HG02571 (cell line): ENCODE data around the gene HECW1.

Experiments used
- ATAC-seq: cut with Tn5 transposase; IDR thresholded peaks from one replicate; pipeline ENCODE4 v1.9.1; 2021; ENCODE audit warnings: mild to moderate bottlenecking, moderate library complexity; ENCODE audit not compliant: unreplicated experiment

HECW1 gene

DNA sequence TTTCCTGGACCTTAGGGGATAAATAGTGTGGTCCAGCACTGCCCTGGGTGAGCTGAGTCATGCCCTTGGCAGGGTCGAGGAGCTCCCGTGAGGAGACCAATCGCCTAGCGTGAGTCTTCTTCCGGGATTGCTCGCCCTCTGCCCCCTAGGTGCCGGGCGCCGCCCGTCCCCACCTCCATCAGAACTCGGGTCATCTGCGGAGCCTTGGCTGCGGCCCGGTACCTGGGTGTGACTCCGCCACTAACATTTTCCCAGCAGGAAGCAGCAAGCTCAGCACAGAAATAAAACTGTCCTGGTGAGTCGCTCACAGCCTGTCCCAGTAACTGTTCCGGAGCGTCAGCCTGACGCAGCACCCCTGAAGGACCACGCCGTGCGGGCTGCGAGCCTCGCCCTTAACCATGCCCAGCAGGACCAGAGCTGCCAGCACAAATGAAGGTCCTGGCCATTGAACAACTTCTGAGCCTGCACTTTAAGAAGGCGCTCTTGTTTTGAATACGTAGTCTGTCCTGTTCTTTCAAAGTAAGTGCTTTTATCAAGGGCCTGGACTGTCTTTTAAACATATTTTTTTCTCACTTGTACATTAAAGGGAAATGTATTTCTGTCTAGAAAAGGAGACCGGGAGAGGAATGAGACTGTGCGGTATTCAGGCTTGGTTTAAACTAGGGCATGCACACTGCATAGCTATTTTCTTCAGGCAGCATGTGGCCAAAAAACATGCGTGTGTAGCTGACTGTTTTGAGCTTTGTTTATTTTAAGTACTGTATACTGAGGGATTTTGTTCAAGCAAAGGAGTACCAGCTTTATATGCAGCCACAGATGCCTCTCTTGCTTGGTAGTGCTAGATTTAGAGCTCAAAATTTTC is 136.7 kb downstream of the HECW1 start:
- no peak for ATAC-seq

DNA sequence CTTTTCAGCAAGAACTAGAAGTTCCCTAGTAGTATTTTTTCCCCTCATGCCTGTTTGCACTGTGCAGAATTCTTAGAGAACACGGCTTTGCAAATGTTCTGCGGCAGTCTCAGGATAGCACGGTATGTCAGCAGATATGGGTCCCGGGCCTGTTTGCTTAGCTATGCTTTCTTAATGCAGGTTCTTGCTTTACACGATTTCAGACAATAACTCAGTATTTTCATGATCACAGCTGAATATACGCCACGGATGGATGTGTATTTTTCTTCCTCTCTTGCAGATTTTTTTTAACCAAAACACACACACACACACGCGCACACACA is 137.3 kb downstream of the HECW1 start:
- no peak for ATAC-seq

DNA sequence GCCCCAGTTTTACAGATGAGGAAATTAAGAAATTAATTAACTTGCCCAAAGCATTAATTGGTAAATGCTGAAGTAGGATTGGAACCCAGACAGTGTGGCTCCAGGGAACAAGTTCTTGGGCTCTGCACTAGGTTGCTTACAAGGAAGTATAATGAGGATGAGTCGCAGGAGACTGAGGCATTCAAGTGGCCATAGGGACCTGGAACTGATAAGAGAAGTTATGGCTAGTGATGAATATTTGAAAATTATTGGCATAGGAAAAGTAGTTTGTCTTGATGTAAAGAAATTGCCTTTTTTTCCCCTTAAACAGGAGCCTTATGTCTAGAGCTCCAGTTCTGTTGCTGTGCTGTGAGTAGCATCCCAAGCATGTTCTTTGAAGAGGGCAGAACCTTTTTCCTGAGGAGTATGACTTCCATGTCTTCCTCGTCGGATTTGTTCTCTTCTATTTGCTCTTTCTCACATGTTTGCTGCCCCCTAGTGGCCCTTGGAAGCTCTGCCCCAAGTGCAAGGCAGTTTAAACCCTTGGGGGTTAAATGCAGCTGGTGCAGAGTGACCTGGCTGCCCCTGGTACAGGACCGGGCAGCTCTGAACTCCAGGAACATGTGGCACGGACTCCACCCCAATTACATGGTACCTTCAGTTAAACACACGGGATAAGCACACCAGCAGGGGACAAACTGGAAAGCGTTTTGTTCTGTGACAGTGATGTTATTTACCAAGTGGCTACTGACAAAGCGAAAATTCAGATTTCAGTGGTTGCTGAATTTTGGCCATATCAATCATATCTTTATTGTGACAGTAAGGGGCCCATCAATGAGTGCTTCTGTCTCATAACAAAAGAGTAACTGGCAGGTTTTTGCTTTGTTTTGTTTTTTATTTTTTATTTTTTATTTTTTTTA is 148.8 kb downstream of the HECW1 start:
- no peak for ATAC-seq

DNA sequence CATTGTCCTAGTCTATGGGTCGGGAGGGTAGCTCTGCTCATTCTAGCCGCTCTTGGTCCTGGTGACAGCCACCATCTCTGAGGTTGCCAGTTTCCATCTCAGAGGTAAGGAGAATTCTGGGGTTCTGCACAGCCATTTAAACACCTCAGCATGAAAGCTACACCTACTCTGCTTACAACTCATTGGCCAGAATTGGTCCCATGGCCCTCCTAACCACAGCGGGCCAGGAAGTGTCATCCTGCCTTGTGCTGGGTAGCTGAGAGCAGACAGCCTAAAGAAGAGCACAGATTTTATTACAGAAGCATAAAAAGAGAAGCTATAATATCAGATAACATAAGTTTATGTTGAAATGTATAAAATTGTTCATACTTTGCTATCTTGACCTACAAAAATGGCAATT is 152.7 kb downstream of the HECW1 start:
- ATAC-seq, result no peak

DNA sequence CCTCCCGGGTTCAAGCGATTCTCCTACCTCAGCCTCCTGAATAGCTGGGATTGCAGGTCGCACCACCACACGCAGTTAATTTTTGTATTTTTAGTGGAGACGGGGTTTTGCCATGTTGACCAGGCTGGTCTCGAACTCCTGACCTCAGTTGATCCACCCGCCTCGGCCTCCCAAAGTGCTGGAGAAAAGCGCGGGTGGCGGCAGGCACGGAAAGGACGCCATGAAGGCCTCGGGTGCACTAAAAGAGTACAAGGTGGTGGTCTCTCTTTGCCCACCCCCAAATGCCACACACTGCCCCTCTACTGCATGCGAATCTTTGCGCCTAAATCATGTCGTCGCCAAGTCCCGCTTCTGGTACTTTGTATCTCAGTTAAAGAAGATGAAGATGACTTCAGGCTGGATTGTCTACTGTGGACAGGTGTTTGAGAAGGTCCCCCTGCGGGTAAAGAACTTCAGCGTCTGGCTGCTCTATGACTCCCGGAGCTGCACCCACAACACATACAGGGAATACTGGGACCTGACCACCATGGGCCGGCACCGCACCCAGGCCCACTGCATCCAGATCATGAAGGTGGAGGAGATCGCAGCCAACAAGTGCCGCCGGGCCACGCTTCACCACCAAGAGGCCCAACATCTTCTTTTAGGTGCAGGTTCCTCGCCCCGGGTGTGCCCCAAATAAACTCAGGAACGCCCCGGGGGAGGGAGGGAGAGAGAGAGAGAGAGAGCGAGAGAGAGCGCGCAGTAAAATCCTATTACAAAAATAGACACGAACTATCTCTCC is 161.7 kb downstream of the HECW1 start:
- ATAC-seq, result no peak

DNA sequence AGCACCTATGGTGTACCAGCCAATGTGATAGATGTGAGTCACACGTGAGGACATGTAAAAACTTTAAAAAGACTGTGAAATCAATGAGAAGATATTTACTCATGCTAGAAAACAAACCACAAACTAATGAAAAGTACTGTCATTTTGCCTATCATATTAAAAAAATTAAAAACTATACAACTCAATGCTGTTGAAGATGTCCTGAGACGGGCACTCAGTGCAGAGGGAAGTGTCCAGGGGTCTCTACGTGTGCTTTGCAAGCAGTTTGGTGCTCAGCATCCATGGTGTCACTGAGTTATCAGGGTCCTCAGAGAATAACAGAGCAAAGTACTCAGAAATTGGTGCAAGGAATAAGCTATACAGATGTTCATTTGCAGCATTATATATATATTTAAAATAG is 162.3 kb downstream of the HECW1 start:
- no peak for ATAC-seq

DNA sequence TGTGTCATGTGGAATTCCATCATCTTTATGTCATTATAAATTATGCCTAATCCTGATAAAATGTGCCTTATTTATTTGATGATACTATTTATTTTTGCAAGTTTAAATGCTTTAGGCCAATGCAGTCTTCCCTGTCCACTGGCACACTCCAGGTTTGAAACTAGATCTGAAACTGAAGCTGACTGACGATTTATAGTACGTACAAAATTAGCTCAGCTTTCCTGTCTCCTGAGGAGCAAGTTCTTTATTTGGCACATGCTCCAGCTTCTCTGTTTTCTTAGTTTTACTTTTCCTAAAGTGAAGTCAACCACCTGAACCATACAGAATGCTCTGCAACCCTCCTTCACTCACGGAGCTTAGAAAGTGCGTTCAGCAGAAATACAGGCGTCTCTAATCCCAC is 164.1 kb downstream of the HECW1 start:
- no peak for ATAC-seq

DNA sequence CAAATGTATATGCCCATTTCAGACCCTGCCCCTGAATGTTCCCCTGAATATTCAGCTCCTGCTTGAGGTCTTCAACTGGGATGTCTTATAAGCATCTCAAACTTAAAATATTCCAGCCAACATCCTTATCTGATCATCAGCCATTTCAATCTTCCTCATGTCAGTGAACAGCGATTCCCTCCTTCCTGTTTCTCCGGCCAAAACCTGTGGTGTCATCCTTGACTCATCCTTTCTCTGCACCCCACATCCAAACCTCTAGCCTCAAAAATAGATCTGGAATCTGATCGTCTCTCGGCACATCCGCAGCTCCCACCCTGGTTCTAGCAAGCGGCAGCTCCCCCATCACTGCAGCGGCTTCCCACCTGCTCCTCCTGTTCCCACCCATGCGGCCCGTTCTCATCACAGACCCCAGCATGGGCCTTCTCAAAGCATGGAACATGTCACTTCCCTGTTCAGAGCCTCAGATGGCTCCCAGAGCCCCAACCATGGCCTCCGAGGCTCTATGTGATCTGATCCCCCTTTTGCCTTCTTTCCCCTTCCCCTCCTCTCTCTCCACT is 165.7 kb downstream of the HECW1 start:
- ATAC-seq, result no peak

DNA sequence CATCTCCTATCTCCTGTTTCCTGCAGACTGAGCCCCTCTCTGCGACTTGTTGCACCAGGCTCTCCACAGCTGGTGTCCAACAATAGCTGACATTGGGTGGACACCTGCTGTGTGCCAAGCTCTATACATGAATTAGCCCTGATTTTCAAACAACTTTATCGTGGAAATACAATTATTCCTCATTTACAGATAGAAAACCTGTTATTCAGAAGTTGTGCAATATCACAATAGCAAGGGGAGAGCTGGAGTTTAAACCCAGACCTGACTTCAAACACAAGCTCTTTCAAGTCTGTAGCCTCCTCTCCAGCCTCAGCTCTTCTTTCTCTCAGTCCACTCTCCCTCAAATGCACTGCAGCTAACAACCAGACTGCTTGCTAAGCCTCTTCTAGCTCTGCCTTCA is 168.8 kb downstream of the HECW1 start:
- ATAC-seq, result no peak

DNA sequence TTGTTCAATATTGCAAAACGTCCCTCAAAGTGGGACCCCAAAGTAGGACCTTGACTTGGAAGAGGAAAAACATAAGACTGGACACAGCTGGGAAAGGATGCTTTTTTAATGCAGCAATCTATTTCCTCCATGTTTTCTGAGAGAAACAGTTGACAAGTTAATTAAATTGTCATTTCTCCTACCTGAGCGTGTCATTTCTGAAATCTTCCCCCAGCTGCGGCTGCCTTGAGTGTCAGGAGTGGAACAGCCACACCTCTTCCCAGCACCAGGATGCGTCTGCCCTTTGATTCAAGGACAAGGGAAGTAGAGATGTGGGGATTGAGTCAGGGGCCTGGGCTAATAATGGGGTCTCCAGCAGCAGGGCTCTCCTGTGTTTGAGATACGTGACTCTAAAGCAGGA is 171.3 kb downstream of the HECW1 start:
- ATAC-seq, result no peak

DNA sequence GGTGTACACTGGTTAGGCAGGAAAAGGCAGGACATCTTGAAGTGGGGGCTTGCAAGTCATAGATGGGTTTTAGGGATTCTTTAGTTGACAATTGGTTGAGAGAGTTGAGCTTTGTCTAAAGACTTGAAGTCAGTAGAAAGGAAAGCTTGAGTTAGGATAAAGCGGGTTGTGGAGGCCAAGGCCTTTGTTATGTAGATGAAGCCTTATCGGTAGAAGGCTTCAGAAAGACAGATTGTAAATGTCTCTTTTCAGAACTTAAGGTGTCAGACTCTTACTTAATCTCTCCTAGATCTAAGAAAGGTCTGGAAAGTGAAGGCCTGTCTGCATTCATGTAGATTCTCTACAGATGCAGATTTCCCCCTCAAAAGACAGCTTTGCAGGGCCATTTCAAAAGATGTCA is 177.4 kb downstream of the HECW1 start:
- no peak for ATAC-seq

DNA sequence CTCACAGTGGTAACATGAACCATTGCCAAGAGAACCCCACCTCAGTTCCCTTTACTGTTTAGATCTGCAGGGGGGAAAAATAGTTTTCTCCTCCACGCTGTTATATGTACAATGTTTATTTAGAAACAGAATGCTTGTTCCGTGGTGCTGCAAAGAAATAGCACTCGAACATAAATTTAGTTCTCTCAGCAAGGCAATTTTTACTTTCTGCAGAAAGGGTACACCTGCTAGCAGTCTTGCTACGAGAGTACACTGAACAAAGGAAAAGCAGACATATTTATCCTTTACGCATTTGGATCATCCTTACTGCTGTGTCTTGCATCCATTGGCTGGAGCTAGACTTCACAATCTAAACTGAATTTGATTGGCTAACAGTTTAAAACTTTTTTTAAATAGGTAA is 178.5 kb downstream of the HECW1 start:
- no peak for ATAC-seq

DNA sequence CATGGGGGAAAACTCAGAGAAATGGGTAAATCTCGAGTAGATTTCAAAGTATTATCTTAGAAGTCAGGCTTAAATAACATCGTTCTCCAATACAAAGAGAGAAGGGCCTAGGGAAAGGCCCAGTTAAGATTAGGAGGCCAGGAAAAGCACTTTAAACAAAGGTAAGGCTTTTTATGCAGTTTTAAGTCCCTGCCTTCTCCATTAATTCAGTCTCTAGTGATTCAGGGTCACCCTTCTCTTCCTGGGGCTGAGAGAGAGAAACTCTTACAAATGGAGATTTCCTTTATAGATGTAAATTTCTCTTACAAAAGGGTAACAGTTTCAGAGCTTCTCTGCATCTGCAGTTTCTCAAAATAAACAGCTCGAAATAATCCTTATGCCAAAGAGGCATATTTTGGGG is 179.3 kb downstream of the HECW1 start:
- no peak for ATAC-seq

DNA sequence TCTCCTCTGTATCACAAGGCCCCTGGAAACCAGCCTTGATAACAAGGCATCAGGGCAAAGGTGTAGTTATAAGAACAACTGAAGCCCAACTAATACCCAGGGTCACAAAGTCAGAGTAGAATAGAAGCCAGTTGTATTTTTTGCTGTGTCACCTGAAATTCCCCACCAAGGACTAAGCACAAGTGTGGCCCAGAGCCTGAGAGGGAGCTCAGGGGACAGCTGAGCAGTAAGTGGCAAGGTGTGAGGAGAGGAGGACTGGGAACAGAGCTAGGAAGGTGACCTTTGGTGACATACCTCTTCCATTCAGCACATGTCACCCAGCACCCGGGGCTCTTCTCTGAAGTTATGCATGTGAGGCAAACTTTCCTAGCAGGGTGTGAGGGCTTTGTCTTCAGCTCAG is 179.9 kb downstream of the HECW1 start:
- no peak for ATAC-seq

DNA sequence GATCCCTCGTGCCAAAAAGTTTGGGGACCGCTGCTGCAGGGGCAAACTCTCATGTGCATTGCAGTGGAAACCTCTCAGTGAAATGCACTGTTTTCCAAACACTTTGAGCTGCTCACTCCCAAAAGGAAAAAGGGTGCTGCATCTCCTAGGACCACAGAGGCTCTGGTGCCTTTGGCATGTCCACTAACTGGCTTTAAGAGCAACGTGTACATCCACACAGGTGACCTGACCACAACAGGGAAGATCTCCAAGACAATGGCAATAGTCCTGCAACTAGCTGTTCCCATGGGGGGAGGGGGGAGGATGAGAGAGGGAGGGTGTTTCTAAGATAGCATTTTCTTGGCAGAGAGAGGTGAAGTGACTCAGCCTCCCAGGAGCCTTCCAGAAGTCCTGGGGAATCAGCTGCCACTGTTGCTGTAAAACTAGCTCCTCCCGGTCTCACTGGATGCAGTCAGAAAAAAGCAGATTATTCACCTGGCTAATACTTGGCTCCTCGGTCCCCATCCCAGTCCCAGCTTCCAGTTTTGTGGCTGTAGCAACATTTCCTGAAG is 181.7 kb downstream of the HECW1 start:
- ATAC-seq, result no peak

DNA sequence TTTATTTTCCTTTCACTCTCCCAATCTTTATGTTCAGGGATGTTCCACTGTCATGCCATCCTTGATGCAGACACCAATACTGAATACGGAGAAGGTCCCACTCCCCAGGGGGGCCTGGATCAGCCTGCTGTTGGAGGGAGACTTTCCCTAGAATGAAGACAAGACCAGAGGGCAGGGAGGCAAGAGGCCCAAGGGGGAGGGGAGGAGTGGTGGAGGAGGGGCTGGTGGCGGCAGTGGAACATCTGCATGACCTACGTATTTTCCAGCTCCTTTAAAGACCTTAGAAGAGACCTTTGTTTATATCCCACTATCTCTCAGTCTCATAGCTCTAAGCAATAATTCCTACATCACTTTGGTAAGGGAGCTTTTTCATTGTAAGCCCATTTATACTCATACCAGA is 183.0 kb downstream of the HECW1 start:
- ATAC-seq, result no peak

DNA sequence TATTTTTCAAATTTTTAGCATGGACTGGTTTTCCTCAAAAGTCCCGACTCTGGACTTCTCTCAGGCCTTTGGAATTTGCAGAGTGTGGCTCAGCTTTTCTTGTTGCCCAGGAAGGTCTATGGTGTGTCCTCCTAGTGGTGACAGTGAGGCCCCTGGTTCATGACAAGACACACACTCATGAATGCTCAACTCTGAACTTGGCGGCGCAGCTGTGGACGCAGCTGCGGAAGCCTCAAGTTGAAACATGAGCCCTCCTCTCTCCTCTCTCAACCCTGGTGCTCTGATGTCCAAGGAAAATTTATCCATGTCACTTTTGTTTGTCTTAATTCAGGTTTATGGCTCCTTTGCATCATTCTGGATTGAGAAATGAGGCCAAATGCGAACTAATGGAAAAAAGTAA is 183.9 kb downstream of the HECW1 start:
- ATAC-seq, result no peak

DNA sequence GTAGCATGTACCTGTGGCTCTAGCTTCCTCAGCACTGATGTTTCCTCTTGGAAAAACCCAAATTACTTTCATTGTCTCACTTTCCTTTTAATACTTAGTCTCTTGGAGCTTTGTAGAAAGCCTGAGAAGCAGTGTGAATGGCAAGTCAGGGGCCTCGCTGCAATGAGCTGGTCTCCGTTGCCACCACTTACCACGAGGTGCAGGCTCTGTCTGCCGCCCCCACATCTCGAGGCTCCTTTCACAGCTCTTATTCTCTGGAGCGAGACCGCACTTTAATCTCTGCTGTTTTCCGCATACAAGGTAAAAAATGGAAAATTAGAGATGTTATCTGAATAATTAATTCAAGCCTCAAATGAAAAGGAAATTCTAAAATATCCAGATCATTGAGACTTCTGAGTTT is 186.2 kb downstream of the HECW1 start:
- no peak for ATAC-seq

DNA sequence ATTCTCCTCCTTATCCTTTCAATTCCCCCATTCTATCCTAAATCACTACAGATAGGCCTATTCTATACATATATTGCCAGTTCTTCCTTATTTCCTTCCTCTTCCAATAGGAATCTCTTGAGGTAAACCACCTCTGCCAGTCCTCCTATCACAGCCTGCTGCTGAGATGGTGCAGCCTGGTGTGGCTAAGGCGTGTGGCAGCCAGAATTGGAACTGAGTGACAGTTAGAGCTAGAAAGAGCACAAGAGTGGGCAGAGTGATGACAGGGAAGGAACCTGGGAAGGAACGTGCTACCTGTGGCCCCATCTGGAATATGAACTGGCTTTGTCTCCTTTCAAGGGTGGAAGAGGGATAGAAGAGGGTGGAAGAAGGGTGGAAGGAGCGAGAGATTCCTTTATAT is 187.7 kb downstream of the HECW1 start:
- ATAC-seq, result no peak

DNA sequence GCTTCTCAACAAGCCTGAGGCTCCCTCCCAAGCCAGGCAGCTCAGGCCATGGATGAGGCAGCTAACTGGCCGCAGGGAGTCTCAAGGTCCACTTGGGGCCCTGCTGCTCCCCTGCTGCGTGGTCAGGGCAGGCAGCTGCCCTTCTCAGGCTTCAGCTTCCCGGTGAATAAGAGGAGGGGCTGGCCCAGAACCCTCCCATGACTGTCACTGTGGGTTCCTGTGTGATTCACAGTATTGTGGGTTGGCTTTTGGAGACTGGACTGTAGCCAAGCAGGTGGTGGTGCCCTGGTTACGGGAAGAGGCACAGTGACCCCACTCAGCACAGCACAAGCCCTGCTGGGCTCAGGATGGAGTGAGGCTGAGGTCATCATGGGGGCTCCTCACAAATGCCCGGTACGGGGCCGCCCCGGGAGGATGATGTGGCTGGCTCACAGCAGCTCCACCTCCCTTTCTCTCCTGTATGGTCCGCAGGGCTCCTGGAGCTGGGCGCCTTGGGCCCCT is 189.8 kb downstream of the HECW1 start:
- ATAC-seq, result no peak
